ENCODE data around the gene VLDLR.

DNA sequence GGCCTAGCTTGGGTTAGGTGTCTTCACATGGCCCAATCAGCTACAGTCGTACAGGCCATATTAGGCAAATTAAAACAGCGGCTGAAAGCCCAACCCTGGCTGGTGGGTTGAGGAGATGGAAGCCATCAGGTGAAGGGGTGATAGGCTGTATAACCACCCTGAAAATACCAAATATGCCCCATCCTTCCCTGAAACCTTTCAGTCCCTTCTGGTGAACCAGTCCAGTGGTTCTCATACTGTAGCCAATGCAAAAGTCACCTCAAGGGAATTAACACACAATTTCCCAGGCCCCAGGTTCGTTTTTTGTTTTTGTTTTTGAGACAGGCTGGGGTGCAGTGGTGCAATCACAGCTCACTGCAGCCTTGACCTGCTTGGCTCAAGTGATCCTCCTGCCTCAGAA, 75.9 kb downstream of the VLDLR start:
- TF ChIP-seq CTCF (IDR thresholded peaks at IDR 0.05; ENCODE audit: insufficient read depth, low read length), result no peak
- no peak for TF ChIP-seq POLR2AphosphoS5 (IDR thresholded peaks at IDR 0.05; ENCODE audit: low read depth)
- TF ChIP-seq GABPA (IDR thresholded peaks at IDR 0.05; ENCODE audit: low read depth), result no peak

All from HL-60 (cell line).